Natural killer cell treated with Interleukin-12 subunit alpha and Interleukin-12 subunit beta and Interleukin-15 and Interleukin-18, amount 100 ng/mL, for 72 hours (primary cell): ENCODE results near the gene SGMS1. TPM values are rescaled to one million over a fixed set of nuclear protein-coding genes. Genes with fewer than 3 reads are reported as not detected.

ENCODE experiments used
- ATAC-seq, 2 donors: fragments of 150-1000 bp; cut with Tn5 transposase in 1 of 2; sonication (Bioruptor Pico), chemical (Tn5 transposase) in 1 of 2; 2 replicates each; pipeline ENCODE4 v1.10.0; 2021
- DNase-seq: peaks from one replicate; pipeline ENCODE4 v3.0.0; 2022; ENCODE audit warnings: low spot score
- H3K27ac Mint-ChIP-seq, 2 donors: 1 replicate in 1 of 2; 2 replicates in 1 of 2; pipeline ENCODE4 v1.8.0; 2022; ENCODE audit warnings: mixed read lengths in 2 of 2, mild to moderate bottlenecking in 1 of 2, moderate library complexity in 1 of 2
- H3K27me3 Mint-ChIP-seq, 2 donors: 1 replicate in 1 of 2; 2 replicates in 1 of 2; pipeline ENCODE4 v1.8.0; 2022; ENCODE audit warnings: mixed read lengths in 2 of 2
- H3K36me3 Mint-ChIP-seq: one replicate; pipeline ENCODE4 v1.8.0; 2022; ENCODE audit warnings: mixed read lengths
- H3K4me1 Mint-ChIP-seq, 2 donors: 1 replicate in 1 of 2; 2 replicates in 1 of 2; pipeline ENCODE4 v1.8.0; 2022; ENCODE audit warnings: low read depth in 2 of 2, mixed read lengths in 2 of 2, mild to moderate bottlenecking in 1 of 2
- H3K4me3 Mint-ChIP-seq: one replicate; pipeline ENCODE4 v1.8.0; 2022; ENCODE audit warnings: mixed read lengths
- H3K9me3 Mint-ChIP-seq: 2 replicates; pipeline ENCODE4 v1.8.0; 2022; ENCODE audit warnings: mixed read lengths
- total RNA-seq, 2 donors: library from RNA; stranded (reverse); gene quantifications; one replicate each; pipeline ENCODE4 v1.2.3, GENCODE V29; 2022

The SGMS1 gene
- total RNA-seq, 2 donors from 2014 or later: 31.6 to 49.0 TPM

DNA sequence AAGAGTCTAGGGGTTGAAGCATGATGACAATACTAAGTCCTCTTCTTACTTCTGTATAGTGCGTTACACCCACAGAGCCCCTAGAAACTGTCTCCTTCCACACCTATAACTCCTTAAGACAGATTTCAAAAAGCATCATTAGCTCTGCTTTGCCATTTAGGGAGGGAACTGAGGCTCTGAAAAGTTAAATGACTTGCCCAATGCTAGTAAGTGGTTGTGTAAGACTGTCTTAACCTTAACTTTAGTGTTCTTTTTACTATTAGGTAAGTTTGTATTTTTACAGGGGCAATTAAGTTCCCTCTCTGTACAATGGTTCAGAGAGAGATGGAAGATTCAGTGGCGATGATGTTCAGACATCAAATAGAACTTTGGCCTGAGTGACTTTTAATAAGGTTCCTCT, 299.7 kb downstream of the SGMS1 start:
- H3K4me1 Mint-ChIP-seq: peaks cover 45 to 52% of the 10 kb centered on the region in 2 donors
- H3K36me3 Mint-ChIP-seq: peaks cover 13% of the 10 kb centered on the region
- peak overlapping the region; percentile 37 to 75 for H3K27ac Mint-ChIP-seq
- H3K9me3 Mint-ChIP-seq: no peaks in the 10 kb centered on the region
- ATAC-seq (no peak), DNase-seq (no peak)
- H3K27me3 Mint-ChIP-seq: no peaks in the 10 kb centered on the region
- peak overlapping the region; percentile 18 for H3K4me3 Mint-ChIP-seq

DNA sequence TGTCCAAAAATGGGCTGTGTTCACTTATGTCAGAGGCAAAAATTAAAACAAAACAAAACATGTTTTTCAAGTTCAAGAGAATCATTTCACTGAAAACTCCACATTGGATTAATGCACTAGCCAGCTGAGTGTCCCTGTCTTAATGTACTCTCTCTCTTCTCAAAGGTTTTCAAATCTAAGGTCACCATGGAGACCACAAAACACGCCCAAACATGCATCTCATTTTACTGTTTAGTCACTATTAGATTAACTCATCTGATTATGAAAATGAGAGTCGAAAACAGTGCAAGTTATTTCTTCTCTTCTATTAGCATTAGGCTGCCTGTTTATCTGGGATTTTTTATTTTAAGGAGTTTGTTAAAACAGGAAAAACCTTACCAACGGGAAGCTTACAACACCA, 301.7 kb downstream of the SGMS1 start:
- H3K4me3 Mint-ChIP-seq: no peak overlapping the region
- H3K36me3 Mint-ChIP-seq: peaks cover 13% of the 10 kb centered on the region
- ATAC-seq (no peak), DNase-seq (no peak)
- H3K9me3 Mint-ChIP-seq: no peaks in the 10 kb centered on the region
- no peak overlapping the region for H3K27ac Mint-ChIP-seq
- H3K27me3 Mint-ChIP-seq: no peaks in the 10 kb centered on the region
- peaks cover 44 to 50% of the 10 kb centered on the region in 2 donors for H3K4me1 Mint-ChIP-seq

DNA sequence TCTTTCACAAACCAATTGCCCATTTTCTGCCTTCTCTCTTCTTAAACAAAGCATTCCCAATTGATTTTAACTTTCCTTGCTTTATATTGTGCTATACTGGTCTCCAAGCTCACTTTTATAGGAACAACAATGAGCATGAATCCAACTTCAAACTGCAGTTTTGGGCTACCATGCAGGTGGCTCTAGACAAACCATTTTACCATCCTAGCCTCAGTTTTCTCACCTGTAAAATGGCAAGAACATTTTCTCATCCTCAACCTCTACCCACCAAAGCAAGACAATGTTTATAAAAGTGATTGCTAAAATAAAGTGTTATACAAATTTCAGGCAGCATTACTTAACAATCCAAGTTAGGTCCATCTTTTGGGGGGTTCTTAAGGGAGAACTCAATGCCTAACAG, 305.6 kb downstream of the SGMS1 start:
- H3K27me3 Mint-ChIP-seq: no peaks in the 10 kb centered on the region
- ATAC-seq (no peak), DNase-seq (no peak)
- H3K27ac Mint-ChIP-seq: peak overlapping the region in 1 of 2 donors; percentile 21
- peaks cover 11% of the 10 kb centered on the region for H3K36me3 Mint-ChIP-seq
- H3K4me3 Mint-ChIP-seq: no peak overlapping the region
- peaks cover 35% of the 10 kb centered on the region in 2 donors for H3K4me1 Mint-ChIP-seq
- no peaks in the 10 kb centered on the region for H3K9me3 Mint-ChIP-seq

DNA sequence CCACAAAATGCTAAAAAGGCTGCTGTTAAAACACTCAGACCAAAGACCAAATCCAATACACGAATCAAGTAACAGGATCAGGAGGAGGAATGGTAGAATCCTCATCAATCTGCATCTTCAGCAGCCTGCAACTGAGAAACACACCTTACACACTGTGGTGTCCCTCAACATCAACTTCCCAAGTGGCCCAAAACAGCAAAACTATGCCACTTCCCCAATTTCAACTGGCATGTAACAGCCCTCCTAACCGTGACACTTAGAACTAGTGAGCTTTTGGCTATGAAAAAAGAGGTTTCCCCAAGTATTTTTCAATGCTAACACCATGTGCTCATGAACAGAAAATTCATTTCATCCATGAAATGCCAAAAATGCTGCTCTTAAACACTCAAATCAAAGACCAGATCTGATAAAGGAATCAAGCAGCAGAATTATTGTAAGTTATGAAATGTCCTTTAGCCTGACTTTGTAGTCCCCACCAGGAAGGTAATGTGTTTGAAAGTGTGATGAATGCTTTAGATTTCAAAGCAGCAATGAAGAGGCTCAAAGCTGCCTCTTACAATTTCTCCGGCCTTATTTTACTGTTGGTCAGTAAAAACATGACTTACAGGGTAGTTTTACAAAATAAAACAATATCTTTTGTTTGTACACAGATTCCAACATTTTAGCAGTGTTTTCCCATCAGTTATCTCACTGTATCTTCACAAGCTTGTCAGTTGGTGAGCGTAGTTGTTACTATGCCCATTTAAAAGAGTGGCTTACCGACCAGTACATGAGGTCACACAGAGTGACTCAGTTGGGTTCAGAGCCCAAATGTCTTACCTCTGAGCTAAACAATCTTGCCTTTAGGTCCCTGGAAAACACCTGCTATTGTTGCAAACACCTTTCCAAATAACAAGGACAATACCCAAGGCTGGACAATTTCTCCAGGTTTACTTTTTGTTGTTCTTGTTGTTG, 306.8 kb downstream of the SGMS1 start:
- no peak for DNase-seq
- ATAC-seq: no peak
- no peaks in the 10 kb centered on the region for H3K9me3 Mint-ChIP-seq
- peaks cover 17% of the 10 kb centered on the region for H3K36me3 Mint-ChIP-seq
- H3K4me1 Mint-ChIP-seq: peaks cover 39 to 47% of the 10 kb centered on the region in 2 donors
- H3K27me3 Mint-ChIP-seq: no peaks in the 10 kb centered on the region
- H3K4me3 Mint-ChIP-seq: no peak overlapping the region
- H3K27ac Mint-ChIP-seq: peak overlapping the region; percentile 3 to 7

DNA sequence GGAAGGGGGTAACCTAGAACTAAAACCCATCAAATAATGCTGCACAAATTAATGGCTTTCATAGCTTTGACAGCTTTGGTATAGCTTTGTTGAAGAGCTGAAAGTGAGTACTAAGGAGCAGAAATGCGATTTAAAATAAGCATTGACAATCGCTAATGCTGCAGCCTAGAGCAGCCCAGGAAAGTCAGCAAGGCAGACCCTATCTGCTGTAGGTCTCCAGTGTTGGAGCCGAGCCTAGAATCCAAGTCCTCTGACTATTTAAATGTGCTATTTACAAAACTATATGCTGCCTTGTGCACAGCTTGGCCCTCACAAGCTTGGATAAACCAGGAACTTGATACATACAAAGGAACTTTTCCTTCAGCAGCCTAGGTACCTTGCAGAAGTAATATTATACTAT, 307.6 kb downstream of the SGMS1 start:
- H3K9me3 Mint-ChIP-seq: no peaks in the 10 kb centered on the region
- no peak overlapping the region for H3K4me3 Mint-ChIP-seq
- H3K4me1 Mint-ChIP-seq: peaks cover 34 to 43% of the 10 kb centered on the region in 2 donors
- peak overlapping the region; percentile 7 to 67 for H3K27ac Mint-ChIP-seq
- H3K27me3 Mint-ChIP-seq: no peaks in the 10 kb centered on the region
- DNase-seq (no peak), ATAC-seq (no peak)
- H3K36me3 Mint-ChIP-seq: peaks cover 18% of the 10 kb centered on the region

DNA sequence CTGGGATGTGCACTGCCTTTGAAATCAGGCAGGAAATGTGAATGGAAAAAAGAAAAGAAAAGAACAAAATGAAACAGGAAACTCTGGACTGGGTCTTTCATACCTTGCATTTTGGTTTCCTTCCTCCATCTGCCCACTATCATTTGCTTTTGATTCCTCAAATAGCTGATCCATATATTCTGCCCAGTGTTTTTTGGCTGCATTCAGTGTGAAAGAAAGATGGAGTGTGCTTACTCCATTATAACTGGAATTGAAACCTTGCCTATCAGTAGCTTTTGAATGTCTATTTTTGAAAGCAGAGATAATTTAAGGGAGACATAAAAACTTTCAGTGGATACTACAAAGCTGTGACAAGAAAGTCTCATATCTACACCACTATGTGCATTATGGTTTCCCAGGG, 308.3 kb downstream of the SGMS1 start:
- H3K36me3 Mint-ChIP-seq: peaks cover 21% of the 10 kb centered on the region
- DNase-seq (no peak), ATAC-seq (no peak)
- no peaks in the 10 kb centered on the region for H3K27me3 Mint-ChIP-seq
- peak overlapping the region; percentile 52 for H3K4me3 Mint-ChIP-seq
- H3K27ac Mint-ChIP-seq: peak overlapping the region; percentile 40 to 67
- peaks cover 31 to 39% of the 10 kb centered on the region in 2 donors for H3K4me1 Mint-ChIP-seq
- H3K9me3 Mint-ChIP-seq: no peaks in the 10 kb centered on the region

DNA sequence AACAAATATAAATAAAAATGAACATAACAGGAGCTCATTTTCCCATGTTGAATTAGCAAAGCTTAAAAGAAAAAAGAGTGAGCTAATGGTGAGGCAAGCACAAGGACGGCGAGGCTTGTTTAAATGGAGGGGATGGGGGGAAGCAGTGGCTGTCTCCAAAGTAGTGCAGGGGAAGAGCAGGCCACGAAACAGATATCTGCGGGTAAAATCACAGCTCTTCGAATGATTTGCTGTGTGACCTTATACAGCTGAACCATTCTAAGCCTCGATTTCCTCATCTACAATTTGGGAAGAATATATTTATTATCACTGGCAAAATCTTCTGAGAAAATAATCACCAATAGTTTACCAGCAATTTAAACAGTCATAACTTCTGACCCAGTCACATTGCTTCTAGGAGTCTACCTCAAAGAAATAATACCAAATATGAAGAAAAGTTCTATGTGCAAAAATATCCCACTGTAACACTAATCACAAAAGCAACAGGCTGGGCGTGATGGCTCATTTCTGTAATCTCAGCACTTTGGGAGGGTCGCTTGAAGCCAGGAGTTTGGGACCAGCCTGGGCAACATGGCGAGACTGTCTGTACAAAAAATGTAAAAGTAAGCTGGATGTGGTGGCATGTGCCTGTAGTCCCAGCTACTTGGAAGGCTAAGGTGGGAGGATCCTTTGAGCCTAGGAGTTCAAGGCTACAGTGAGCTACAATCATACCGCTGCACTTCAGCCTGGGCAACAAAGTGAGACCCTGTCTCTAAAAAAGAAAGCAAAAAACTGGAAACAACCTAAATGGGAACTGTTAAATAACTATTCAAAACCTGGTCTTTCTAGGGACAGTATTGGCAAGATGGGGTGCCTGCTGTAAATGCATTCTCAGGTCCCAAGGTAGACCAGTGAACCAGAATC, 309.3 kb downstream of the SGMS1 start:
- peak overlapping the region; percentile 67 to 87 for H3K27ac Mint-ChIP-seq
- H3K4me3 Mint-ChIP-seq: peak overlapping the region; percentile 13
- H3K9me3 Mint-ChIP-seq: no peaks in the 10 kb centered on the region
- peaks cover 34 to 39% of the 10 kb centered on the region in 2 donors for H3K4me1 Mint-ChIP-seq
- no peak for ATAC-seq
- DNase-seq: no peak
- H3K36me3 Mint-ChIP-seq: peaks cover 25% of the 10 kb centered on the region
- no peaks in the 10 kb centered on the region for H3K27me3 Mint-ChIP-seq

DNA sequence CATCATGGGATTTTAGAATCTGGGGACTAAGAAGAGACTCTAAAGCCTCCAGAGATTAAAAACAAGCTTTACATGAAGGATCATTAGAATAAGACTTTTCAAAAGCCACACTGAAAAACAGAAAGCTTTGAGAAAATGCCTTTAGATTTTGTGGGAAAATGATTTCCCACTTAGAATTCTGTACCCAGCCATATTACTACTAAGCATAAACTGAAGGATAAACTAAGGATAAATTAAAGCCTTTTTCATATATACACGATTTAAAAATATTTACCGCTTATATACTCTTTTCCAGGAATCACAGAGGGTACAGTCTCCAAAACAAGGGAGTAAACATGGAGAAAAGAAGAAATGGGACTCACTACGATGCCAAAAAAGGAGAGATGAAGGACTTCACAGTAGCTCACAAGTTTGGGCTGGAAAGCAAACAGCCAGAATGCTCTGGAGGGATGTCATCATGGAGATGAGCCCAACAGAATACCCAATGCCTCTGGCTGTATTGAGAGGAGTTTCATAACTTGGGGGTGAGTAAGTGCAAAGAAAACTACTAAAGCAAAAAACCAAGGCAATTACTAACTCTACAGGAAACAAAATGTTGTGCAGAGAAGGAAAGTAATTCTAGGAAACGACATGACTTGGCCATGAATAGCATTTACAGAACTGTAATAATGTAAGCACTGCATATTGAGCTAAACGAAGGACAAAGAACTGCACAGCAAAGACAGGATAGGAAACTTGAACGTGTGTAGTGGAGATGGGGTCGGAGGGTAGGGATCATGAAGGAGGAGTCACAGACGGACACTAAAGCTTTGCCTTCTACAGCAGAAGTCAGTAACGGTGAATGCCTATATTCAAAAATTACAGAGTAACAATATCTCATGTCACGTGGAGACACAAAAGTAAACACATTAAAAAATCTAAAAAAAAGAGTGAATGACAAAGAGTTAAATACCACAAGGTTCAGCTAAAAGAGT, 311.0 kb downstream of the SGMS1 start:
- Mint-ChIP-seq H3K27ac (peak overlapping the region; percentile 87 to 95), H3K4me3 (peak overlapping the region; percentile 82), H3K9me3 (no peaks in the 10 kb centered on the region), H3K36me3 (peaks cover 26% of the 10 kb centered on the region), H3K27me3 (no peaks in the 10 kb centered on the region), H3K4me1 (peaks cover 28 to 39% of the 10 kb centered on the region in 2 donors)
- DNase-seq (no peak), ATAC-seq (peak; percentile 86 to 91)

DNA sequence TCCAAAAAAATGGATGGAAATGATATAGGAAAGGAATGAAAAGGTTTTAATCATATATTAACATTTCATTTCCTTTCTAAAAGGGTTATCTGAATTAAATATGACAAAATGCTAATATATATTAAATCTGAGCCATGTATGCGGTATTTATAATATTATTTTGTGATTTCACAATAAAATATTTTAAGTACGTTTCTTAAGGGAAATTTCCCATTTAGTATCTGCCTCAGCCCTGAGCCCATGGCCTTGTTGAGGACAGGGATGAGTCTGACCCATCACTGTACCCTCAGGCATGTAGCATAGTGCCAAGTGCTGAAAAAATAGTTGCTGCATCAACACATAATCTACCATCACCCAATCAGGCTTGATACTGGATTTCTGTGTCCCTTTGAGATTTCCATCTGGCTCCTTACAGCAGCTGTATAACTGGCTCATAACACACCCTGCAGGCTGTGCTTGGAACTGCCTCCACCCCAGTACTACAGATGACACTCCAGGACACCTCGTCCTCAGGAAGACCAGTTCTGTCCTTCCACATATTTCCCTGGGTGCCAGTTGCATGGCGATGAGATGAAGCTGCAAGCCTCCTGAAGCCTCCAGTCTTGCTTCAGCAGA, 313.1 kb downstream of the SGMS1 start:
- peaks cover 21 to 36% of the 10 kb centered on the region in 2 donors for H3K4me1 Mint-ChIP-seq
- ATAC-seq (peak in 1 of 2 donors; percentile 64), DNase-seq (no peak)
- H3K9me3 Mint-ChIP-seq: no peaks in the 10 kb centered on the region
- H3K4me3 Mint-ChIP-seq: peak overlapping the region; percentile 17
- H3K27me3 Mint-ChIP-seq: no peaks in the 10 kb centered on the region
- H3K36me3 Mint-ChIP-seq: peaks cover 38% of the 10 kb centered on the region
- peak overlapping the region; percentile 52 to 64 for H3K27ac Mint-ChIP-seq

DNA sequence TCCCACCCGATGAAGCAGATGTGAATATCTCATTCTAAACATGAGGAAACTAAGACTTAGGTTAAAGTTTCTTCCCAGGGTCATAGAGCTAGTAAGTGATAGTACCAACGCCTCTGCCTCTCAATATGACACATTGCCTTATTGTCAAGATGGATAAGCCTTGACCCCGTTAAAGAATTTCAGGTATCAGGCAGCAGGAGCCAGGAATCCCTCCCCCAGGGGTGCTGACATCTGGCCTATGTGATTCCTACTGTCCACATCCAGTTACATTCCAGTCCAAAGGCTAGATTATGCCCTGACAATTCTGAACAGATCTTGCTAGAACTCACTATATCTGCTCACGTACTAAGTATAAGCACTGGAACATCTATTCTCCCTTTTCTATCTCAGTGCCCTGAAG, 314.4 kb downstream of the SGMS1 start:
- Mint-ChIP-seq H3K36me3 (peaks cover 35% of the 10 kb centered on the region), H3K27ac (no peak overlapping the region)
- no peak for DNase-seq

DNA sequence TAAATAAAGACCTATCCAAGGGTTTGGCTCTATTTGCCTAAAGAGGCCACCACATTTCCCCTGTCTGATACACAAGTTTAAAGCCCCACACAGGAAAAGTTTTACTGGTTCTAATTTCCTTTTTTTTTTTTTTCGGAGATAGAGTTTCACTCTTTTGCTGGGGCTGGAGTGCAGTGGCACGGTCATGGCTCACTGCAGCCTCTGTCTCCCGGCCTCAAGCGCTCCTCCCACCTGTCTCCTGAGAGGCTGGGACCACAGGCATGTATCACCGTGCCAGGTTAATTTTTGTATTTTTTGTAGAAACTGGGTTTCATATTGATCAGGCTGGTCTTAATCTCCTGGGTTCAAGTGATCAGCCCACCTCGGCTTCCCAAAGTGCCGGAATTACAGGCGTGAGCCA, 319.1 kb downstream of the SGMS1 start:
- DNase-seq (no peak), ATAC-seq (no peak)
- H3K4me3 Mint-ChIP-seq: no peak overlapping the region
- no peaks in the 10 kb centered on the region for H3K9me3 Mint-ChIP-seq
- peaks cover 22% of the 10 kb centered on the region for H3K36me3 Mint-ChIP-seq
- H3K27ac Mint-ChIP-seq: no peak overlapping the region
- no peaks in the 10 kb centered on the region for H3K27me3 Mint-ChIP-seq
- peaks cover 4 to 11% of the 10 kb centered on the region in 2 donors for H3K4me1 Mint-ChIP-seq

More for the DNA sequence above, 314.4 kb downstream of the SGMS1 start:
- Mint-ChIP-seq H3K4me3 (no peak overlapping the region), H3K27me3 (no peaks in the 10 kb centered on the region), H3K9me3 (no peaks in the 10 kb centered on the region), H3K4me1 (peaks cover 11 to 25% of the 10 kb centered on the region in 2 donors)
- ATAC-seq: no peak

DNA sequence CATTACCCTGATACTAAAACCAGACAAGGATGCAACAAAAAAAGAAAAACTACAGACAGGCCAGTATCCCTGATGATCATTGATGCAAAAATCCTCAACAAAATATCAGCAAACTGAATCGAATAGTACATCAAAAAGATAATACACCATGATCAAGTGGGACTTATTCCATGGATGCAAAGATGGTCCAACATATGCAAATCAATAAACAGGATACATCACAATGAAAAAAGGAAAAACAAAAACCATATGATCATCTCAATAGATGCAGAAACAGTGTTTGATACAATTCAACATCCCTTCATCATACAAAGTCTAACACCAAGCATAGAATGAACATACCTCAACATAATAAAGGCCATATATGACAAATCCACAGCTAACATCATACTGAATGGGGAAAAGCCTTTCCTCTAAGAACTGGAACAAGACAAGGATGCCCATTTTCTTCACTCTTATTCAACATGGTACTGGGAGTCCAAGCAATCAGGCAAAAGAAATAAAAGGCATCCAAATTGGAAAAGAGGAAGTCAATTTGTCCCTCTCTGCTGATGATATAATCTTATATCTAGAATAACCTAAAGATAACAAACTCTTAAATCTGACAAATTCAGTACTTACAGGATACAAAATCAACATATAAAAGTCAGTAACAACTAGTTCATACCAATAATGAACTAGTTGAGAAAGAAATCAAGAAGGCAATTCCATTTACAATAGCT, 323.6 kb downstream of the SGMS1 start:
- Mint-ChIP-seq H3K27me3 (no peaks in the 10 kb centered on the region), H3K27ac (no peak overlapping the region), H3K9me3 (peaks cover 3% of the 10 kb centered on the region), H3K36me3 (peaks cover 11% of the 10 kb centered on the region), H3K4me1 (peaks cover 4 to 11% of the 10 kb centered on the region in 2 donors), H3K4me3 (no peak overlapping the region)
- no peak for DNase-seq
- no peak for ATAC-seq
